Heart left ventricle (tissue), 13 donors: ENCODE results near the gene GBP3.

Experiments
- CTCF ChIP-seq, 12 donors: fragments of 200-600 bp; sonication (generic) in 4 of 12; IDR thresholded peaks; one replicate each; pipeline versions ENCODE4 v1.5.0 to v1.8.0; 2018 to 2022; ENCODE audit warnings: antibody characterized with exemption in 12 of 12, mild to moderate bottlenecking in 5 of 12
- POLR2A ChIP-seq, 2 donors: fragments of 450-650 bp; IDR thresholded peaks; one replicate each; pipeline ENCODE4 v1.6.1; 2017; ENCODE audit warnings: antibody characterized with exemption in 2 of 2, mild to moderate bottlenecking in 2 of 2, moderate library complexity in 2 of 2
- donor health status: ischemic (EF 13 %, LVEDD 7.1; RV severe dilation, severe dysfunction).
- donor health status: DM: no; HTN: yes; CAD: no.
- donor health status: DM: no; HTN: no; CAD: no.
- donor health status: ischemic (EF 25% LVEDD 6.9; RV normal size, moderate dysfunction).
- donor health status: ischemic (EF 25% LVEDD 5.7; RV mildly dilated, moderate dysfunction).
- donor health status: ischemic (EF 35%, LVEDD 5.7; RV mildly dilated, moderate dysfunction).
- donor health status: nonischemic (EF 11% LVEDD 7.7; RV severe dilation, severe dysfunction).
- donor health status: DM: yes; HTN: yes; CAD: no.
- donor health status: PGD.
- donor health status: ischemic (EF 29% LVEDD 5.4; RV normal size, mild dysfunction).
- donor health status: nonischemic (EF 23%, LVEDD 6.1; RV moderate dilation, normal function).

- no peak for TF ChIP-seq CTCF (IDR thresholded peaks at IDR 0.05)
- TF ChIP-seq POLR2A (IDR thresholded peaks at IDR 0.05), result no peak
Measured at GRCh38 chr1:89069951-89070350, 47.3 kb upstream of the GBP3 start.
